ENCODE results near the gene BEST2.
A peak's percentile ranks its signal among the peaks of the same experiment; 100 is the strongest.

The BEST2 gene

GRCh38 chr19:12769689-12770088, 18.1 kb downstream of the BEST2 start:
- DNase-seq (ENCODE audit: low read depth) = no peak

DNA sequence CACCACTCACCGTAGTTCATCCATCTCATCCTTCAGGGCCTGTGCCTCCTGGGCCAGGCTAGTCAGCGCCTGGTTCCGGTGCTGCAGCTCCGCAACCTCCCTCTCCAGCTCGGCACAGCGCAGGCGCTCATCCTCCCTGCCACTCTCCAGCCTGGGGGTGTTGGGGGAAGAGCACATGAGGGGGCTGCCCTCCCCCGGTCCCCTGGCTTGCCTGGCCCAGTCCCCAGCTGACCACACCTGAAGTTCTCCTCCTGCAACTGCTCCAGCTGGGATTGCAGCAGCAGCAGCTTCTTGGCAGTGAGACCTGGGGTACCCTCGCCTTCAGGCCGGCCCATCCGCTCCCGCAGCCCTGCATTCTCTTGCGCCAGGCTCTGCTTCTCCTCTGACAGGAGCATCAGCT, 19.3 kb downstream of the BEST2 start:
- DNase-seq (ENCODE audit: low read depth) = no peak

DNA sequence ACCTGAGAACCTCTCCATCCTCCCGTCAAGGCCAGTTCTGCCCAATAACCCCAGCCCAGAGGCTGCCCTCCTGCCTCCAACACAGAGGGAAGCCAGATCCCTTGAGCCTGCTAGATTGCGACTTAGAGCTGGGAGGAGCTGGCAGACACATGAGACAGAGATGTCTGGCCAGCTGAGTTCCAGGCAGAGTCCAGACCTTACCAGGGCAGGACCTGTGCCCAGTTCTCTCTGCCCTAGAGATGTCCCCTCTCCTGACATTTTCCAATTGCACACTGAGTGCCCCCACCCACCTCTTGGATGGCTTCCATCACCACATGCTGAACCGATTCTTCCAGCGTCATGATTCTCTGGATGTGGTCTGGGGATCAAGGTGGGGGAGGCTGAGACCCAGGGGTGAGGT, 20.7 kb downstream of the BEST2 start:
- no peak for DNase-seq (ENCODE audit: low read depth)

GRCh38 chr19:12773571-12773970, 22.0 kb downstream of the BEST2 start:
- DNase-seq (ENCODE audit: low read depth) = no peak

- DNase-seq (ENCODE audit: low read depth) = no peak
Observed at GRCh38 chr19:12774588-12775555, 23.3 kb downstream of the BEST2 start, which contains the start of gene HOOK2. Gene HOOK2 (minus strand): TSS chr19:12775552. CDS start chr19:12775449, 103 bp downstream.

DNA sequence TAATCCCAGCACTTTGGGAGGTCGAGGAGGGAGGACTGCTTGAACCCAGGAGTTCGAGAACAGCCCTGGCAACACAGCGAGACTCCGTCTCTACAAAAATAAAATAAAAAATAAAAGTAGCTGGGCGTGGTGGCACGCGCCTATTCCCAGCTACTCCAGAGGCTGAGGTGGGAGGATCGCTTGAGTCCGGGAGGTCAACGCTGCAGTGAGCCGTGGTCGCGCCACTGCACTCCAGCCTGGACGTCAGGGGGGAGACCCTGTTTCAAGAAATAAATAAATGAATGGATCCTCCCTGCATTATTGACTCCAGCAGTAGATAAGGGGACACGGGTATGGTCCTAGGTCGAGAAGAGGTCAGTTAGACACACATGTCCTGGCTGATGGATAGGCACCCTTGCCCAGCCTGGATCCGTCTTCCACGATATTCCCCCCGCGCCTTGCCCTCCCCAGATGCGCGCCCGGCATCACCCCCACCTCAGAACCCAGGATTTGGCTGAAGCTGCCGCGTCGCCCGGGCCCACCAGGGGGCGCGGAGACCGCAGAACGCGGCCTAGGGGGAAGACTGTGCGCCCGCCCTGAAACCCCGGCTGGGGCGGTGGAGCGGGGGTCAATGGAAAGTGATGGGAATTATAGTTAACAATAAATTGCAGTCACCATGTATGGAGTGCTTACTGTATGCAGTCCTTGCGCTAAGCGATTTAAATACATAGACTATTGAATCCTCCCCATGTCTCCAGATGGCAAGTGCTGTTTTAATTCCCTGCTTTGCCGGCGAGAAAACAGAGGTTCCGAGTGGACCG, 25.8 kb downstream of the BEST2 start:
- peak; percentile 60 for DNase-seq (ENCODE audit: low read depth)

DNA sequence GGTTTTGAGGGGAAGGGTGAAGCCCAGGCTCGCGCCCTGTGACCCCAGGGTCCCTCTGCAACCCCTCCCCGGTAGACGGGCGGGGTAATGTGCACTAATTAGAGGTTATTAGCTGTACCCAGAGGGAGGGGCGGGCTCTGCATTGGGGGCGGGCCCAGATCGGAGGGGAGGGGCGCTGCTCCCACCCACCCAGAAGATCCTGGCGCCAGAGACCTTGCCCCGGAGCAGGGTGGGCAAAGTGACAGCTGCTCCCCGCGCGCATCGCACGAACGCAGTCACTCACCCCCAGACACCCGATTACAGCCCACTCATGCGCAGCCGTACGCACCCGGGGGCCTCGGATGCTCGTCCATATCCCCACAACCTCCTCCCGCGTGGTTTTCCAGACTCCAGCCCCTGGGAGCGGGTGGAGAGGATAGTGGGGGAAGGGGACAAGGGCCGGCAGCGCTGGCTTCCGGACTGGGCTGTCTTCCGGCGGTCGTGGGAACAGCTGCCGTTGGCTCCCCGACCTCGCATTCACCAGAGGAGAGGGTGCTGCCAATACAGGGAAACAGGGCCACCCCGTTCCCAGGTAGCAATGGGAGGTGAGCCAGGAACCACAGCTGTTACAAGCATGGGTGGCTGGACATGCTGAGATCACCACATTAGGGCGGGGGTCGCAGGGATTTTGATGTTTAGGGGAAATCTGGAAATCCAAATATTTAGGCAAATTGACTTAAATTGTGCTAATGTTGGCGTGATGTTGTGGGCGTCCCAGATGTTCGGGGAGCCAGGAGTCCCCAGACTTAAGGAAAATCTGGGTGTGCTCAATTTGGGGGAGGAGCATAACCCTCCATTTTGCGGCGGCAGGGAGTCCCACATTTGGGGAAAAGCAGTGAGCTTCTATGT, 26.7 kb downstream of the BEST2 start:
- DNase-seq (ENCODE audit: low read depth) = no peak

GRCh38 chr19:12778905-12779161, 27.2 kb downstream of the BEST2 start:
- no peak for DNase-seq (ENCODE audit: low read depth)

DNA sequence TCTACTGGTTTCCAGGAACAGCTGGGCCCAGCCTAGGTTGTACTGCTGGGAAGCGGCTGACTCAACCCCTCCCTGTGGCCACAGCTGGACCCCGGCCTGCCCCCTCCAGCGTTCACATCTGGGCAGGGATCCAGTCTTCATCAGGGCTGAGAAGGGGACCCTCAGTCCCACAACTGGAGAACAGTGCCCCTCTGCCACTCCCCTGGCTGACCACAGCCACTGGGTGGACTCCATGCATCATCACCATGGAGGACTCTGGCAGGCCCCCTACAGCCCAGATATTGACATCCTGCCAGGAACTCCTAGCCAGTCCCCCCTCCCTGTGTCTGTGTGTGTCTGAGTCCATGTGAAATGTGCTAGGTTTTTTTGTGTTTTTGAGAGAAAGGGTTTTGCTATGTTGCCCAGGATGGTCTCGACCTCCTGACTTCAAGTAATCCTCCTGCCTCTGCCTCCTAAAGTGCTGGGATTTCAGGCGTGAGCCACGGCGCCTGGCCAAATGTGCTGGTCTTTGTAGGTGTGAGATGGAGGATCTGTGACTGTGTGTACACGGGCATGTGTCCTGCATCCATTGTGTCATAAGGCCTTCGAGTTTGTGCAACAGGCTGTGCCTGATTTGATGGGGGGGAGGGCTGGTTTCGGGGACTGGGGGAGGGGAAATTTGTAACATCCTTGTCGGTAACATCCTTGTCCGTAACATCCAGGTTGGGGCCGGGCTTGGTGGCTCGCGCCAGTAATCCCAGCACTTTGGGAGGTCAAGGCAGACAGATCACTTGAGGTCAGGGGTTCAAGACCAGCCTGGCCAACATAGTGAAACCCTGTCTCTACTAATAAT, 27.8 kb downstream of the BEST2 start:
- DNase-seq (ENCODE audit: low read depth) = no peak

DNA sequence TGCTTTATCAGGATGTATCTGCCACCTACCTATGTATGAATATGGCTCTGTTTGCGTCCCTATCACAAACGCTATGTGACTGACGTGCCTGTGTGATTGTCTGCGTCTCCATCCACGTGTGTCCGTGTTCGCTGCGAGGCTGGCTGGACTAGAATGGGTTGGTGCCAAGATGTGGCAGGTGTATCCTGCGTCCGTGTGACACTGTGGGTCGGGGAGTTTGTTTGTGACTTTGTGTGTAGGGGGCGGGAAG, 30.5 kb downstream of the BEST2 start:
- DNase-seq (ENCODE audit: low read depth) = no peak

DNA sequence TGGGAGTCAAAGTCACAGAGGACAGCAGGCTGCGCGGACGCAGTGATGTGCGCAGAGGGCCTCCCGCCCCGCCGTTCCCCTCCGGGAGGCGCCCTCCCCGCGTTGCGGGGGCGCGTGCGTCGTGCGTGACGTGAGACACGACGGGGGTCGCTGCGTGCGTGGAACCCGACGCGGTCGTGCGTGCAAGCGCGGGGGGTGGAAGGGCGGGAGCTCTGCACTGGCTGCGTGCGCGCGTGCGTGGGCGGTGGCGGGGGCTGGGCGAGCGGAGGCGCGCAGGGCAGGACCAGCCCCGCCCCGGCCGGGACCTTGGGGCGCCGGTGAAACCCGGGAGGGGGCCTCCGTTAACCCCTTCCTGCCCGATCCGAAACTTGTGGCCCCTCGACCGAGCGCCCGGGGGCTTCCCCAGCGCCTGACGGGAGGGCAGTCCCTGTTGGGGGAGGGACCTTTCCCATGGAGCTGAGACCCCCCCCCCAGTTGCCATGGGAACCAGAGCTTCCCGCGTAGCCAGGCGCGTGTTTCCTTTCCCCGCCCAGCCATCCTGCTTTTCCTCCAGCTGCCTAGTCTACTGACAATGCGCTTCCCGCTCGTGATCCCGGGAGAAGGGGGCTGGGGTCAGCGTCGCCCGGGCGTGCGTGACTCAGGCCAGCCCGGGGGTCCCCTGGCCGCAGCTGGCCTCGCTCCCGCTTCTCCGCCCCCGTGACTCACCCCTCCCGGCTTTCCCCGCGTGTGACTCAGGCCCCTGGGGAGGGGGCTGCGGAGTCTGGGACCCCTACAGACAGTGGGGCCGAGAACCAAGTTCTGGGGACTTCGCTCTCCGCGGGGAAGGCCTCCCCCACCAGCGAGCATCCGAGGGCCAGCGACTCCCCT, 31.1 kb downstream of the BEST2 start:
- DNase-seq (ENCODE audit: low read depth) = peak; percentile 72

- DNase-seq (ENCODE audit: low read depth) = no peak
Observed at GRCh38 chr19:12783291-12783848, 31.8 kb downstream of the BEST2 start.

DNA sequence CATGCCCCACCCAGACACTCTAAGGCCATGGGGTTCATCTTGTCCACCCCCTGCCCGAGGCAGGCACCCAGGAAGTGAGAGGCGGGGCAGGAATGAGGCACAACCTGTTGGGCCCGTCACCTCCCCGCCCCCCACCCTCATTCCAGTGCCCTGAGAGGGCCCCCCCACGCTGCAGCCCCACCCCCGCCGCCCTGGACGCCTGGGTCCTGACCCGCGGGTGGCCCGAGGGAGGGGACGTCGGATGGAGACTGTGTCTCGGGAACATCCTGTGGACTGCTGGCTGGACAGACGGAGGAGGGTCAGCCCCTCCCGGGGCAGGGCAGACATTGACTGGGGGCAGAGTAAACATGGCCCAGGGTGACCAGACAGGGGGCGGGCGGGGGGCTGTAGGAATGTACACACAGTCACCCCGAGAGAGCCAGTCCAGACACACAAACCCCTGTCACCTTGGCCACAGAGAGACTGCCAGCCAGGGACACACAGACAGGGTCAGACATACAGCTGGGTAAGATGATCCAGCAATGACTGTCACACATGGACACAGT, 32.3 kb downstream of the BEST2 start:
- DNase-seq (ENCODE audit: low read depth) = no peak

- no peak for DNase-seq (ENCODE audit: low read depth)
Observed at GRCh38 chr19:12784394-12784870, 32.8 kb downstream of the BEST2 start.

DNA sequence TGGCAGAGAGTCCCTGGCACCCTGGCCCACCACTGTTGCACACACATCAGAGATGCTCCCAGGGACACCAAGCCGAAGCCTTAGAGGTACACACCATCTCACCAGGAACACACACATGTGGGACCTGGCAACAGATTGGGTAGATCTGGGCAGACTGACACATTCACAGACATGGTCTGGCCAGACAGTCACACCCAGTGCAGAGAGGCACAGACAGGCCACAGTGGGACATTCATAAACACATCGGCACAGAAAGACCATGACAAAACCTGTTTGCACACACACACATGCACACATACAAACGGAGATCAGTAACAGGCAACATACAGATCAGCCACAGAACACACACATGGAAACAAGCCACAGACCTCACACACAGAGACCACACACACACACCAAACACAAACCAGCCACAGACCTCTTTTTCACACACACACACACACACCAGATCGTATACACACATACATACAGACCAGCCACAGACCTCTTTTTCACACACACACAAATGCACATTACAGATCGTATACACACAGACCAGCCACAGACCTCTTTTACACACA, 33.4 kb downstream of the BEST2 start:
- DNase-seq (ENCODE audit: low read depth) = no peak

- DNase-seq (ENCODE audit: low read depth) = no peak
Observed at GRCh38 chr19:12785431-12786031, 33.9 kb downstream of the BEST2 start.

DNA sequence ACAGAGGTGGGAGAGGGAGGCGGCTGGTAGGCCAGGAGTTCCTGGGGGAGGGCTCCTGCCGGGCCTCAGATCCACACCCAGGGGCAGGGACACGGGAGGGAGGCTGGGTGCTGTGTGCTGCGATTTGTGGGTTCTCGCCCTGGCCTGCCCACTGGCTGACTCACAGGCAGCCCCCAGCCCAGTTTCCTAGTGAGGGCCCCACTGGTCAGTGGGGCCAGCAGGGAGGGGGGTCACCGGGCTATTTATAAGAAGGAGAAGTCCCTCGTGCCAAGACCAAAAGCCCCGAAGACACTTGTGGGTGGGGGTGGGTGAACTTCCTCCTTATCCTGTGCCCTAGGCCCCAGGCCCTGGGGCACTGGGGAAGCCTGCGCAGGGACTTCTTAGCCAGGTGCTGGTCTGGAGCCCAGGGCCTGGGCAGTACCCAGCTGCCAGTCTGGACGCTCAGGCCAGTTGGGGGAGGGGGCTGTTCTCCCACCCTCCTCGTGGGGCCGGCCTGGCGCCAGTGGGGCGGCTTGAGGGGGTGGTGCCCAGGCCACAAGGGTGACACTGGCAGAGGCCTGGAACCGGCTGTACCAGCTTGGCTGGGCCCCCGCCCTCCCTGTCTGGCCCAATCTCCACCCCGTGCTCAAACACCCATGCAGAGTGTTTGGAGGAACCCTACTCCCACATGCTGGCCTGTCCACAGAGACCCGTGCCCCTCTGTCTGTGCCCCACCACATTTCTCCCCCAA, 34.7 kb downstream of the BEST2 start:
- DNase-seq (ENCODE audit: low read depth) = no peak

DNA sequence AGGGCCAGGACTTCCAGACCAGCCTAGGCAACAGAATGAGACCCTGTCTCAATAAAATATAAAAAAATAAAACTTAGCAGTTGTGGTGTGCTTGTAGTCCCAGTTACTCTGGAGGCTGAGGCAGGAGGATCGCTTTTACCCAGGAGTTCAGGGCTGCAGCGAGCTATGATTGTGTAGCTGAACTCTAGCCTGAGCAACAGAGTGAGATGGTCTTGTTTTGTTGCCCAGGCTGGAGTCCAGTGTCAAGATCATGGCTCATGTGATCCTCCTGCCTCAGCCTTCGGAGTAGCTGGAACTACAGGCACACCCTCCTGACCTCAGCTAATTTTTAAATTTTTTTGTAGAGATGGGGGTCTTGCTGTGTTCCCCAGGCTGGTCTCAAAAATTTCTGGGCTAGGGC, 35.4 kb downstream of the BEST2 start:
- no peak for DNase-seq (ENCODE audit: low read depth)

Measured in stimulated activated CD8-positive, alpha-beta memory T cell treated with anti-CD3 and anti-CD28 coated beads, Interleukin-15, amount 100 ng/mL, for 1 hour (primary cell).